ENCODE results near the gene SPAG4. TPM values are rescaled to one million over a fixed set of nuclear protein-coding genes. Genes with fewer than 3 reads are reported as not detected.

The SPAG4 gene
- polyA plus RNA-seq, 1 experiment = 11.4 TPM

DNA sequence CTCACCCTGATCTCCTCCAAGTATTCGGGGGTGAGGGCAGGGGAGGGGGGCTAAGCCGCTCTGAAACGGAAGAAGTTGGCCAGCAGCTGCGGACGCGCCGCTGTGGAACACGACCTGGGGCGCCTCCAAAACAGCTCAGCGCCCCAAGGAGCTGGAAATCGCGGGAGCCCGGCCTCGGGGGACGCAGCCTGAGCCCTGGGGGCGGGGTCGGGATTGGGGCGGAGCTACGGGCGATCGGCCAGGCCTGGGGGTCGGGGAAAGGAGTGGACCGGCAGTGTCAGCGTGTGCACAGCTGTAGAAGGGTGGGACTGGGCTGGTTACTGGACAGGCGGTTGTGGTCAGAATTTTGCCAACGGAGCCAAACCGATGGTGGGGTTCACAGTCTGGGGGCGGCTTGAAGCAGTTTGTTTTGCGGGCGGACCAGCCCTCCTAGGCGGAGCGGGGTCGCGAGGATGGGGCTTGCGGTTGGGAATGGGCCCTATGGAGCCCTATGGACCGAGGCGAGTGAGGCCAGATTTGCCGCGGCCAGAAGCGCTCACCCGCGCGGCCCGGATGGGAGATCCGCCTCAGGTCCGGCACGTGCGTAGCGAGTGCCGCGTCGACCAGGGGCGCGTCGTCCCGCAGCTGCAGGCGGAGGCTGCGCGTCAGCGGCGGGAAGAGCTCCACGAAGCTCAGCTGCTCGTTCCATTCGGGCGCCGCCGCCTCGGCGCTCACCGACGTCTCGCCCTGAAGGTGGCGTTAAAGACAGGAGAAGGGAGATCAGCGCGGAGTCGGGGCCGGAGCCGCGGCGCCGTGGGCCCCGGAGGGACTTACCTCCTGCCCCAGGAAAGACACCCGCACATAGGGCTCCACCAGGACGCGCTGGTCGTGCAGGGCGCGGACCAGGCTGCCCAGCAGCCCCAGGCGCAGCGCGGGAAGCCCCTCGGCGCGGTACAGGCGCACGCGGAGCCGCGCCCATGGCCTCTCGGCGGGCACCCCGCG is 14.3 kb upstream of the SPAG4 start:
- ChIA-PET POLR2A (no interaction called here), CTCF (interaction anchor here (0.9 to 1.7 kb wide), 4 partner anchors 8 to 135 kb away, joined by 3 to 6 read pairs (median 4); no protein-coding TSS in a partner anchor)
- Histone ChIP-seq H3K36me3 (ENCODE audit: control insufficient read depth, insufficient read depth, low read length) (no peaks in the 10 kb centered on the region), H3K4me3 (ENCODE audit: low read depth, low read length) (peak overlapping the region; percentile 30), H3K27me3 (ENCODE audit: control insufficient read depth, insufficient read depth, low read length) (peaks cover 12% of the 10 kb centered on the region)
- DNase-seq (ENCODE audit: low read depth) = no peak
- TF ChIP-seq, protein P1, sequence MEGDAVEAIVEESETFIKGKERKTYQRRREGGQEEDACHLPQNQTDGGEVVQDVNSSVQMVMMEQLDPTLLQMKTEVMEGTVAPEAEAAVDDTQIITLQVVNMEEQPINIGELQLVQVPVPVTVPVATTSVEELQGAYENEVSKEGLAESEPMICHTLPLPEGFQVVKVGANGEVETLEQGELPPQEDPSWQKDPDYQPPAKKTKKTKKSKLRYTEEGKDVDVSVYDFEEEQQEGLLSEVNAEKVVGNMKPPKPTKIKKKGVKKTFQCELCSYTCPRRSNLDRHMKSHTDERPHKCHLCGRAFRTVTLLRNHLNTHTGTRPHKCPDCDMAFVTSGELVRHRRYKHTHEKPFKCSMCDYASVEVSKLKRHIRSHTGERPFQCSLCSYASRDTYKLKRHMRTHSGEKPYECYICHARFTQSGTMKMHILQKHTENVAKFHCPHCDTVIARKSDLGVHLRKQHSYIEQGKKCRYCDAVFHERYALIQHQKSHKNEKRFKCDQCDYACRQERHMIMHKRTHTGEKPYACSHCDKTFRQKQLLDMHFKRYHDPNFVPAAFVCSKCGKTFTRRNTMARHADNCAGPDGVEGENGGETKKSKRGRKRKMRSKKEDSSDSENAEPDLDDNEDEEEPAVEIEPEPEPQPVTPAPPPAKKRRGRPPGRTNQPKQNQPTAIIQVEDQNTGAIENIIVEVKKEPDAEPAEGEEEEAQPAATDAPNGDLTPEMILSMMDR (IDR thresholded peaks at IDR 0.05; ENCODE audit: insufficient read depth, low read depth, low read length) = peak; percentile 46

DNA sequence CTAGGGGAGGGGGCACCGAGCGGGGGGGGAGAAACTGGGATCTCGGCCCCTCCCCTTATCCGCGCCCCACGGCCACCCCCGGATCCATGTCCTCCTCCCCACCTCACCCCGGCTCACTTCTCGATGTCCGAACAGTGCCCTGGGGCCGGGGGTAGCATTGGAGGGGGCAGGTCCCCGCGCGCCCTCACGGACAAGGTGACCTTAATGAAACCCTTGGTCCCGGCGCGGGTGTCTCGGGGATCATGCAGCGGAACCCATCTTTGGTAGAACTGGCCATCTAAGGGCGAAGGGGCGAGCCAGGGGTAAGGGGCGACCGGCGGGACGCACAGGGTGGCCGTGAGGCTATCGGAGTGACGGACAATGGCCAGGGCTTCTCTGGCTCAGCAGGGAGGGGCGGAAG is 13.6 kb upstream of the SPAG4 start:
- ChIA-PET POLR2A (no interaction called here), CTCF (interaction anchor here (1.0 to 1.7 kb wide), 2 partner anchors 17 to 136 kb away, joined by 4 to 6 read pairs; no protein-coding TSS in a partner anchor)
- Histone ChIP-seq H3K36me3 (ENCODE audit: control insufficient read depth, insufficient read depth, low read length) (no peaks in the 10 kb centered on the region), H3K4me3 (ENCODE audit: low read depth, low read length) (peak overlapping the region; percentile 30), H3K27me3 (ENCODE audit: control insufficient read depth, insufficient read depth, low read length) (peaks cover 12% of the 10 kb centered on the region)
- DNase-seq (ENCODE audit: low read depth) = no peak
- TF ChIP-seq, protein P1 (IDR thresholded peaks at IDR 0.05; ENCODE audit: insufficient read depth, low read depth, low read length) = no peak

DNA sequence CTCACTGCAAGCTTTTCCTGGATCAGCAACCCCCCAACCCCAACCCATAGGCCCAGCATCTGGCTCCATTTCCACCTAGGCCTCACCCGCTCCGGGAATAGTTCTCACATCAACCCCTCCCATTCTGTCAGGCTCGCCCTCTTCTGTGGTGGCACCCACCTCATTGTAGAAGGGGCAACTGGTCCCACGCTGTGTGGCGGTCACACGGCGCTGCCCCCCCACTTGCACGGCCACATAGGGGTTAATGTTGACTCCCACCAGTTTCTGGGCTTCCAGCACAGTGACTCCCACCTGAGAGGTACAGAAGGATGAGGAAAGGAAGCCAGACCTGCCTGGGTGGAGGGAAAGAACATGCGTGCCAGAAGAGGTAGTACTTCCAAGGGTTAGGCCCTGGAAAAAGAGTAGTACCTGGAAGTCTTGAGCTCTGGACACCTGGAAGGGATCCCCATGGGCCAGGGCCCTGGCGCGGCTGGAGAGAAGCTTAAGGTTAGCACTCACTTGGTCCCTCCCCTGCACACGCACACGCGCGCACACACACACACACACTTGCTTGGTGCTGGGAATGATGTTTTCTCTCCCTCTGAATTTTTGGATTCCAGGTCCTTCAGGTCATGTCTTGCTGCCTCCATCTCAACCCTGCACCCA is 12.7 kb upstream of the SPAG4 start:
- Histone ChIP-seq H3K27me3 (ENCODE audit: control insufficient read depth, insufficient read depth, low read length) (peaks cover 9% of the 10 kb centered on the region), H3K36me3 (ENCODE audit: control insufficient read depth, insufficient read depth, low read length) (no peaks in the 10 kb centered on the region), H3K4me3 (ENCODE audit: low read depth, low read length) (no peak overlapping the region)
- ChIA-PET POLR2A (no interaction called here), CTCF (interaction anchor here (3.0 kb wide), 1 partner anchor 11 kb away, joined by 9 read pairs; no protein-coding TSS in a partner anchor)
- no peak for DNase-seq (ENCODE audit: low read depth)
- TF ChIP-seq, protein P1 (IDR thresholded peaks at IDR 0.05; ENCODE audit: insufficient read depth, low read depth, low read length) = no peak

DNA sequence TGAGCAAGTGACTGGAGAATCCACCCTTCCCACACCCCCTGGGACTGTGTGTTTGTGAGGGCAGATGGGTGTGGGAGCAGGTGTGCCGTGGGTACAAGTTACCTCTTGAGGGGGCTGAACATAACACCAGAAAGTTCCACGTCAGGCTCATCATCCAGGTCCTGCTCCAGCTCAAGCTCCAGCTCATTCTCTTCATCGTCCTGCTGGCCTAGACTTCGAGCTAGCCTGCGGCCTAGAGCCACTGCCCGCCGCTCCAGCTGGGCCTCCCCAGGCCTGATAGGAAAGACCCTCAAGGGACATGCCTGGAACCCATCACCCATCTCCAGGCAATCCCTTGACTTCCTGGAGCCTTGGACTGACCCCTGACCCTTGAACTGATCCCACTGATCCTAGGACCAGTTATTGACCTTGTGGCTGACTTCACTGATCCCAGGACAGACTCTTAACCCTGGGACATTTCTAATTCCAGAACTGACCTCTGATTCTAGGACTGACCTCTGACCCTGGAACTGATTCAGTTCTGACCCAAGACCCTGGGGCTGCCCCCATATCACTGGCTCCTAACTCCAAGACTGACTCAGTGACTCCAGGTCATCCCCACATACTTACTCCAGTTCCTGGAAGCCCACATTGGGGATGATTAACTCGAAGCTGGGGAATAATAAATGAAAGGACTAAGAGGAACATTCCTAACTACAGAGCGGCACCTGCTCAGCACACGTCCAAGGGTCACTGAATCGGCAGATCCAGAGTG is 11.8 kb upstream of the SPAG4 start:
- Histone ChIP-seq H3K27me3 (ENCODE audit: control insufficient read depth, insufficient read depth, low read length) (peaks cover 7% of the 10 kb centered on the region), H3K36me3 (ENCODE audit: control insufficient read depth, insufficient read depth, low read length) (no peaks in the 10 kb centered on the region), H3K4me3 (ENCODE audit: low read depth, low read length) (no peak overlapping the region)
- TF ChIP-seq, protein P1 (IDR thresholded peaks at IDR 0.05; ENCODE audit: insufficient read depth, low read depth, low read length) = no peak
- ChIA-PET POLR2A (no interaction called here), CTCF (interaction anchor here (1.3 to 3.0 kb wide), 6 partner anchors 10 to 351 kb away, joined by 3 to 12 read pairs (median 6); partner anchors contain the start of genes SCAND1 and SPAG4)
- no peak for DNase-seq (ENCODE audit: low read depth)
